ENCODE results near the gene SETD2.
"Not testable (repeated sequence)": the region's sequence is repeated elsewhere in the genome, so short reads cannot be mapped to it uniquely, and the experiment has no call there.

SETD2 gene

GRCh38 chr3:47164007-47164881 lies at the start of gene SETD2:
Gene SETD2, minus strand, starts transcription at chr3:47164113. Its CDS starts 189 bp downstream, at chr3:47163924.
- DNase-seq (ENCODE audit: low read depth): peak; percentile 68

- DNase-seq (ENCODE audit: low read depth): no peak
These were observed 47.0 kb upstream of the SETD2 start for GRCh38 chr3:47210863-47211405.

- DNase-seq (ENCODE audit: low read depth): not testable (repeated sequence)
These were observed 42.1 kb upstream of the SETD2 start for GRCh38 chr3:47206022-47206421.

- no peak for DNase-seq (ENCODE audit: low read depth)
These were observed 41.0 kb upstream of the SETD2 start for GRCh38 chr3:47204875-47205274.

- no peak for DNase-seq (ENCODE audit: low read depth)
These were observed 38.6 kb upstream of the SETD2 start for GRCh38 chr3:47202542-47202941.

- DNase-seq (ENCODE audit: low read depth): no peak
These were observed 33.4 kb upstream of the SETD2 start for GRCh38 chr3:47197287-47197686.

GRCh38 chr3:47194994-47195393 lies 31.1 kb upstream of the SETD2 start:
- no peak for DNase-seq (ENCODE audit: low read depth)

GRCh38 chr3:47193871-47194859 lies 30.3 kb upstream of the SETD2 start:
- no peak for DNase-seq (ENCODE audit: low read depth)

GRCh38 chr3:47186285-47186684 lies 22.4 kb upstream of the SETD2 start:
- no peak for DNase-seq (ENCODE audit: low read depth)

- not testable (repeated sequence) for DNase-seq (ENCODE audit: low read depth)
These were observed 17.8 kb upstream of the SETD2 start for GRCh38 chr3:47181685-47182084.

- DNase-seq (ENCODE audit: low read depth): not testable (repeated sequence)
These were observed 16.1 kb upstream of the SETD2 start for GRCh38 chr3:47180011-47180410.

- no peak for DNase-seq (ENCODE audit: low read depth)
These were observed 12.7 kb upstream of the SETD2 start for GRCh38 chr3:47176582-47176981.

- DNase-seq (ENCODE audit: low read depth): no peak
These were observed 525 bp downstream of the SETD2 start for GRCh38 chr3:47163169-47164006.

GRCh38 chr3:47162697-47163168 lies 1.2 kb downstream of the SETD2 start:
- DNase-seq (ENCODE audit: low read depth): peak; percentile 16

GRCh38 chr3:47161983-47162696 lies 1.8 kb downstream of the SETD2 start:
- no peak for DNase-seq (ENCODE audit: low read depth)

- no peak for DNase-seq (ENCODE audit: low read depth)
These were observed 4.1 kb downstream of the SETD2 start for GRCh38 chr3:47159820-47160219.

- DNase-seq (ENCODE audit: low read depth): no peak
These were observed 5.7 kb downstream of the SETD2 start for GRCh38 chr3:47158208-47158607.

- DNase-seq (ENCODE audit: low read depth): no peak
These were observed 7.5 kb downstream of the SETD2 start for GRCh38 chr3:47156396-47156795.

- DNase-seq (ENCODE audit: low read depth): no peak
These were observed 11.3 kb downstream of the SETD2 start for GRCh38 chr3:47152578-47152977.

GRCh38 chr3:47151836-47152235 lies 12.1 kb downstream of the SETD2 start:
- no peak for DNase-seq (ENCODE audit: low read depth)

All from HS-5 (cell line).